H1 (cell line): ENCODE data around the gene MEF2C. TPM values are rescaled to one million over a fixed set of nuclear protein-coding genes. Genes with fewer than 3 reads are reported as not detected.

Experiments used
- CTCF ChIA-PET: fragments of 300-600 bp; sonication (Branson Sonifier 250); formaldehyde crosslinking; loops from one replicate; lab custom pipeline; 2021; ENCODE audit not compliant: partially characterized antibody; lab: Charles Lee
- POLR2A ChIA-PET: fragments of 300-600 bp; sonication (Branson Sonifier 250); formaldehyde crosslinking; loops from one replicate; lab custom pipeline; 2021; ENCODE audit warnings: inconsistent platforms; ENCODE audit not compliant: partially characterized antibody; lab: Charles Lee
- DNase-seq, 2 experiments: peaks; one replicate each; pipeline versions ENCODE4 v3.0.0 to v3.0.0-alpha.2; 2010 to 2022; ENCODE audit warnings: low spot score in 2 of 2, low read depth in 1 of 2, mixed read lengths in 1 of 2
- FAIRE-seq: peaks from 2 replicates; lab custom pipeline; 2011; peaks lifted over from hg19 to GRCh38; lab: Jason Lieb, UNC
- H2AFZ ChIP-seq: 2 replicates; pipeline ENCODE4 v1.8.1; 2012; ENCODE audit warnings: low read length, inconsistent platforms
- H2AK5ac ChIP-seq: 2 replicates; pipeline ENCODE4 v1.6.1; 2013; ENCODE audit warnings: low read depth, low read length
- H2BK120ac ChIP-seq: replicated peaks from 2 replicates; pipeline ENCODE3; 2013; ENCODE audit warnings: low read depth, low read length, inconsistent platforms
- H2BK12ac ChIP-seq: 2 replicates; pipeline ENCODE4 v1.6.1; 2013; ENCODE audit warnings: low read depth, low read length
- H2BK15ac ChIP-seq: 2 replicates; pipeline ENCODE4 v1.6.1; 2013; ENCODE audit warnings: low read length
- H2BK20ac ChIP-seq: 2 replicates; pipeline ENCODE4 v1.6.1; 2013; ENCODE audit warnings: low read length
- H2BK5ac ChIP-seq: 2 replicates; pipeline ENCODE4 v1.6.1; 2013; ENCODE audit warnings: low read depth, low read length
- H3K14ac ChIP-seq: 2 replicates; pipeline ENCODE4 v1.6.1; 2013; ENCODE audit warnings: inconsistent platforms; ENCODE audit not compliant: insufficient read length
- H3K18ac ChIP-seq: 2 replicates; pipeline ENCODE4 v1.6.1; 2013; ENCODE audit warnings: low read length; ENCODE audit errors: extremely low read depth
- H3K23ac ChIP-seq: 2 replicates; pipeline ENCODE4 v1.6.1; 2013; ENCODE audit warnings: inconsistent platforms; ENCODE audit not compliant: insufficient read length
- H3K23me2 ChIP-seq: 2 replicates; pipeline ENCODE4 v1.6.1; 2013; ENCODE audit warnings: low read depth, low read length
- H3K27ac ChIP-seq: 2 replicates; pipeline ENCODE4 v1.6.1; 2011; ENCODE audit warnings: low read depth, low read length, inconsistent platforms
- H3K27me3 ChIP-seq, 4 experiments: replicated peaks in 1 of 4; 1 replicate in 1 of 4; 2 replicates in 3 of 4; pipeline versions ENCODE4 v1.6.1 to v1.8.1; 2011 to 2013; ENCODE audit warnings: low read length in 3 of 4, mild to moderate bottlenecking in 3 of 4, inconsistent platforms in 2 of 4, mixed read lengths in 2 of 4, moderate library complexity in 1 of 4; ENCODE audit not compliant: control insufficient read depth in 3 of 4, insufficient read depth in 3 of 4; ENCODE audit errors: extremely low read depth in 1 of 4
- H3K36me3 ChIP-seq, 4 experiments: 2 replicates each; pipeline versions ENCODE4 v1.6.1 to v1.8.1; 2011 to 2013; ENCODE audit warnings: mild to moderate bottlenecking in 4 of 4, low read length in 3 of 4, moderate library complexity in 2 of 4, control low read depth in 1 of 4, inconsistent platforms in 1 of 4; ENCODE audit not compliant: insufficient read depth in 4 of 4, control insufficient read depth in 2 of 4
- H3K4ac ChIP-seq: replicated peaks from 2 replicates; pipeline ENCODE3; 2013; ENCODE audit warnings: low read length, low read depth, mixed read lengths, inconsistent platforms; ENCODE audit not compliant: insufficient read length
- H3K4me1 ChIP-seq, 4 experiments: replicated peaks in 1 of 4; 1 replicate in 1 of 4; 2 replicates in 3 of 4; pipeline versions ENCODE4 v1.6.1 to v1.8.1; 2011 to 2013; ENCODE audit warnings: low read length in 3 of 4, inconsistent platforms in 2 of 4, mixed read lengths in 1 of 4; ENCODE audit not compliant: insufficient read depth in 4 of 4, control insufficient read depth in 3 of 4
- H3K4me2 ChIP-seq, 2 experiments: 2 replicates each; pipeline versions ENCODE4 v1.6.1 to v1.8.1; 2011 to 2013; ENCODE audit warnings: low read depth in 2 of 2, low read length in 2 of 2, control low read depth in 1 of 2, inconsistent platforms in 1 of 2, mild to moderate bottlenecking in 1 of 2; ENCODE audit not compliant: insufficient read depth in 1 of 2
- H3K4me3 ChIP-seq, 4 experiments: fragments of 200-600, 300-600 bp in 1 of 4; sonication (generic), shearing (Covaris generic), sonication (Bioruptor Twin) in 1 of 4; 2 replicates each; pipeline versions ENCODE4 v1.5.1 to v1.8.1; 2011 to 2016; ENCODE audit warnings: low read length in 4 of 4, low read depth in 3 of 4, control low read depth in 2 of 4, inconsistent platforms in 2 of 4, mild to moderate bottlenecking in 2 of 4, mixed read lengths in 1 of 4, moderate library complexity in 1 of 4; ENCODE audit not compliant: insufficient read depth in 2 of 4; ENCODE audit errors: extremely low read depth in 1 of 4
- H3K56ac ChIP-seq: replicated peaks from 2 replicates; pipeline ENCODE3; 2013; ENCODE audit warnings: low read depth, mild to moderate bottlenecking, mixed read lengths, low read length, inconsistent platforms; ENCODE audit not compliant: insufficient read length
- H3K79me1 ChIP-seq: 2 replicates; pipeline ENCODE4 v1.6.1; 2013; ENCODE audit warnings: low read depth, low read length, control low read depth
- H3K79me2 ChIP-seq, 2 experiments: 2 replicates each; pipeline versions ENCODE4 v1.6.1 to v1.8.1; 2012 to 2013; ENCODE audit warnings: low read length in 2 of 2, mild to moderate bottlenecking in 2 of 2, inconsistent platforms in 1 of 2; ENCODE audit not compliant: insufficient read depth in 2 of 2, control insufficient read depth in 1 of 2
- H3K9ac ChIP-seq, 4 experiments: replicated peaks in 1 of 4; 1 replicate in 1 of 4; 2 replicates in 3 of 4; pipeline versions ENCODE4 v1.6.1 to v1.8.1; 2011 to 2013; ENCODE audit warnings: low read depth in 3 of 4, low read length in 3 of 4, control low read depth in 2 of 4, mild to moderate bottlenecking in 2 of 4, moderate library complexity in 2 of 4, inconsistent platforms in 1 of 4; ENCODE audit errors: extremely low read depth in 1 of 4
- H3K9me3 ChIP-seq, 2 experiments: 2 replicates each; pipeline versions ENCODE4 v1.6.1 to v1.8.1; 2012 to 2013; ENCODE audit warnings: mild to moderate bottlenecking in 2 of 2, moderate library complexity in 2 of 2, control low read depth in 1 of 2, inconsistent platforms in 1 of 2, low read depth in 1 of 2, low read length in 1 of 2, mixed read lengths in 1 of 2; ENCODE audit not compliant: insufficient read depth in 2 of 2
- H4K20me1 ChIP-seq, 2 experiments: replicated peaks in 1 of 2; 2 replicates each; pipeline versions ENCODE3 to v1.8.1; 2011 to 2013; ENCODE audit warnings: inconsistent platforms in 2 of 2, low read length in 2 of 2, mild to moderate bottlenecking in 1 of 2; ENCODE audit not compliant: insufficient read depth in 2 of 2, control insufficient read depth in 1 of 2
- H4K5ac ChIP-seq: 2 replicates; pipeline ENCODE4 v1.6.1; 2013; ENCODE audit warnings: low read length, low read depth, mixed read lengths, inconsistent platforms; ENCODE audit not compliant: insufficient read length
- H4K8ac ChIP-seq: 2 replicates; pipeline ENCODE4 v1.8.0; 2013; ENCODE audit warnings: mild to moderate bottlenecking, moderate library complexity, low read length, inconsistent platforms; ENCODE audit not compliant: insufficient read depth; ENCODE audit errors: extremely low read depth
- H4K91ac ChIP-seq: replicated peaks from 2 replicates; pipeline ENCODE3; 2013; ENCODE audit warnings: low read length, mixed read lengths, inconsistent platforms; ENCODE audit not compliant: insufficient read length
- ASH2L ChIP-seq: fragments of 200-600, 300-600 bp; sonication (generic); IDR thresholded peaks from one replicate; pipeline ENCODE4 v1.7.1; 2017; ENCODE audit warnings: low read length
- CTBP2 ChIP-seq: IDR thresholded peaks from 2 replicates; pipeline ENCODE4 v1.7.0; 2011; ENCODE audit warnings: borderline replicate concordance, mild to moderate bottlenecking, moderate library complexity, mixed read lengths, low read length; ENCODE audit not compliant: insufficient read depth, insufficient read length
- MAFK ChIP-seq: IDR thresholded peaks from 2 replicates; pipeline ENCODE4 v1.6.1; 2012; ENCODE audit warnings: low read depth, mild to moderate bottlenecking, improper control_type of control experiment, low read length
- NANOG ChIP-seq: IDR thresholded peaks from 2 replicates; pipeline ENCODE4 v1.6.1; 2011; ENCODE audit warnings: low read length, low read depth, mild to moderate bottlenecking, inconsistent platforms; ENCODE audit not compliant: insufficient read depth, poor library complexity, severe bottlenecking
- POLR2A ChIP-seq, 2 experiments: IDR thresholded peaks; 1 replicate in 1 of 2; 2 replicates in 1 of 2; pipeline ENCODE4 v1.6.1; 2011; ENCODE audit warnings: low read depth in 2 of 2, low read length in 2 of 2, mild to moderate bottlenecking in 2 of 2; ENCODE audit errors: control extremely low read depth in 1 of 2
- RFX5 ChIP-seq: IDR thresholded peaks from 2 replicates; pipeline ENCODE4 v1.6.1; 2011; ENCODE audit warnings: low read depth, low read length, improper control_type of control experiment, borderline replicate concordance
- SAP30 ChIP-seq: fragments of 300-600 bp; sonication (generic); IDR thresholded peaks from 2 replicates; pipeline ENCODE4 v1.7.1; 2012; ENCODE audit warnings: low read length, moderate library complexity, mild to moderate bottlenecking, inconsistent platforms; ENCODE audit not compliant: insufficient read depth, insufficient replicate concordance
- SIX5 ChIP-seq: IDR thresholded peaks from 2 replicates; pipeline ENCODE4 v1.6.1; 2011; ENCODE audit warnings: mild to moderate bottlenecking, low read depth, low read length
- SP1 ChIP-seq: IDR thresholded peaks from 2 replicates; pipeline ENCODE4 v1.6.1; 2011; ENCODE audit warnings: low read depth, low read length
- SUZ12 ChIP-seq: fragments of 200-600 bp; sonication (generic); IDR thresholded peaks from 2 replicates; pipeline ENCODE4 v1.6.1; 2012; ENCODE audit warnings: mild to moderate bottlenecking, inconsistent platforms, low read length, moderate library complexity, mixed read lengths
- YY1 ChIP-seq: IDR thresholded peaks from 2 replicates; pipeline ENCODE4 v1.6.1; 2011; ENCODE audit warnings: low read depth, mild to moderate bottlenecking, low read length
- WGBS, 2 experiments: shearing (Covaris generic) in 1 of 2; methylation state at CpG; one replicate each; pipeline versions ENCODE4 v1.1.6 to v1.1.7; 2013 to 2015; ENCODE audit warnings: low lambda C conversion rate in 2 of 2, mixed read lengths in 2 of 2, inconsistent platforms in 1 of 2, low coverage in 1 of 2, missing lambda C conversion rate in 1 of 2; ENCODE audit not compliant: insufficient replicate concordance in 2 of 2, insufficient coverage in 1 of 2, insufficient read length in 1 of 2; ENCODE audit errors: extremely low coverage in 1 of 2, missing lambda C conversion rate in 1 of 2; 5-methylcytosine and 5-hydroxymethylcytosine counted together
- polyA plus RNA-seq, 7 experiments: library from polyadenylated mRNA; depleted of rRNA in 3 of 7; stranded (reverse) in 5 of 7; unstranded in 2 of 7; fragments of >200 nt in 5 of 7; fragments of 200-250 nt in 2 of 7; gene quantifications; 1 replicate in 5 of 7; 2 replicates in 1 of 7; 4 replicates in 1 of 7; pipeline versions ENCODE4 v1.2.1 to v1.2.3, GENCODE V29; 2011 to 2013; ENCODE audit warnings: missing spikeins in 2 of 7, mixed read lengths in 2 of 7
- total RNA-seq: library from RNA; stranded (reverse); fragmentation: NEBNext Ultra II Directional; extraction: Animal tissue kit (Norgen Biotek cat#: 25700); gene quantifications from 2 replicates; pipeline ENCODE4 v1.2.1, GENCODE V29; 2021
- TF ChIP-seq, protein P1 (sequence below): IDR thresholded peaks from 2 replicates; pipeline ENCODE4 v1.6.1; 2012; ENCODE audit warnings: inconsistent platforms
- TF ChIP-seq, protein P2 (sequence below): IDR thresholded peaks from 2 replicates; pipeline ENCODE4 v1.6.1; 2011; ENCODE audit warnings: low read length, improper control_type of control experiment

MEF2C gene
- total and polyA plus RNA-seq, 2 of the 8 experiments (the other 6 are each of a cell fraction or from before 2014, with no cell fraction given), result 0.59 to 0.99 TPM

DNA sequence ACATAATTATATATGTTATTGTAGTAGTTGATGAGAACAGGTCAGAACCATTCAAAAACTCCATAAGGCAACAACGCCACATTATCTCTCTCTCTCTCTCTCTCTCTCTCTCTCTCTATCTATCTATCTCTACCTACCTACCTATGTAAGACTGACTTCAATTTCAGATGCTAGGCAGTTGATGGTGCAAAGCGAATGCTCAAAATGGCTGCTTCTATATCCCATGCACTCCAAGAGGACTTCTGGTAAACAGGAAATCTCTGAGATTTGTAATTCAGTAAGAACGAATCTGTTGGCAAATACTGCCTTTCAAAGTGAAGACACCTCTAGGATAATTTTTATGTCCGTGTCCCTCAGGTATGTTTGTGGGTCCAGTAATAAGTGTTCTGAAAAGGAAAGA is 43.7 kb downstream of the MEF2C start:
- no peak overlapping the region for H3K4ac ChIP-seq
- no peaks in the 10 kb centered on the region for H3K27me3 ChIP-seq
- no peak overlapping the region for H4K8ac ChIP-seq
- no peak overlapping the region for H2BK15ac ChIP-seq
- ChIA-PET POLR2A (no interaction called here), CTCF (interaction anchor here (0.8 to 1.2 kb wide), 2 partner anchors 9 to 11 kb away, joined by 3 read pairs; no protein-coding TSS in a partner anchor)
- no peak overlapping the region for H4K5ac ChIP-seq
- FAIRE-seq (no peak), DNase-seq (no peak)
- H3K9ac ChIP-seq, result no peak overlapping the region
- no peak overlapping the region for H4K91ac ChIP-seq
- H2BK12ac ChIP-seq, result no peak overlapping the region
- H3K4me1 ChIP-seq, result peaks cover 0 to 3% (median 1%) of the 10 kb centered on the region in 4 experiments; a peak in 1 of 7 replicates
- no peak overlapping the region for H3K4me3 ChIP-seq
- H3K36me3 ChIP-seq, result no peaks in the 10 kb centered on the region
- no peaks in the 10 kb centered on the region for H3K23me2 ChIP-seq
- no peaks in the 10 kb centered on the region for H3K9me3 ChIP-seq
- no peaks in the 10 kb centered on the region for H3K79me1 ChIP-seq
- H3K14ac ChIP-seq, result no peak overlapping the region
- H3K4me2 ChIP-seq, result no peak overlapping the region
- H3K79me2 ChIP-seq, result no peaks in the 10 kb centered on the region
- H3K18ac ChIP-seq, result no peak overlapping the region
- H3K27ac ChIP-seq, result no peak overlapping the region
- TF ChIP-seq SUZ12 (no peak), RFX5 (no peak), POLR2A (IDR thresholded peaks at IDR 0.05; ENCODE audit: control extremely low read depth in 1 of 2, low read depth in 2 of 2, low read length in 2 of 2) (no peak), SIX5 (no peak), SP1 (no peak), YY1 (no peak), NANOG (no peak), SAP30 (no peak), MAFK (no peak), CTBP2 (no peak), ASH2L (no peak)
- TF ChIP-seq, protein P1, sequence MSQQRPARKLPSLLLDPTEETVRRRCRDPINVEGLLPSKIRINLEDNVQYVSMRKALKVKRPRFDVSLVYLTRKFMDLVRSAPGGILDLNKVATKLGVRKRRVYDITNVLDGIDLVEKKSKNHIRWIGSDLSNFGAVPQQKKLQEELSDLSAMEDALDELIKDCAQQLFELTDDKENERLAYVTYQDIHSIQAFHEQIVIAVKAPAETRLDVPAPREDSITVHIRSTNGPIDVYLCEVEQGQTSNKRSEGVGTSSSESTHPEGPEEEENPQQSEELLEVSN, result no peak
- TF ChIP-seq, protein P2, sequence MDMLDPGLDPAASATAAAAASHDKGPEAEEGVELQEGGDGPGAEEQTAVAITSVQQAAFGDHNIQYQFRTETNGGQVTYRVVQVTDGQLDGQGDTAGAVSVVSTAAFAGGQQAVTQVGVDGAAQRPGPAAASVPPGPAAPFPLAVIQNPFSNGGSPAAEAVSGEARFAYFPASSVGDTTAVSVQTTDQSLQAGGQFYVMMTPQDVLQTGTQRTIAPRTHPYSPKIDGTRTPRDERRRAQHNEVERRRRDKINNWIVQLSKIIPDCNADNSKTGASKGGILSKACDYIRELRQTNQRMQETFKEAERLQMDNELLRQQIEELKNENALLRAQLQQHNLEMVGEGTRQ, result no peak
- H4K20me1 ChIP-seq, result no peaks in the 10 kb centered on the region
- no peak overlapping the region for H2AFZ ChIP-seq
- 91% methylated on average over 4 of the region's 4 CpGs; no CpG with 5 or more reads in 1 of the 2 experiments for WGBS, 2 experiments
- no peak overlapping the region for H3K23ac ChIP-seq
- H2BK20ac ChIP-seq, result no peak overlapping the region
- H2AK5ac ChIP-seq, result no peak overlapping the region
- H2BK120ac ChIP-seq, result no peak overlapping the region
- H2BK5ac ChIP-seq, result no peak overlapping the region
- H3K56ac ChIP-seq, result no peak overlapping the region
